Measurements from ENCODE around the gene SERGEF.

SERGEF gene

GRCh38 chr11:17786824-17787525, 225.9 kb downstream of the SERGEF start:
- no peak for TF ChIP-seq CTCF (conservative IDR thresholded peaks at IDR 0.05; ENCODE audit: low read length)
- H3K4me3 ChIP-seq (ENCODE audit: low read length) = no peak overlapping the region
- peak; percentile 47 for DNase-seq (ENCODE audit: low read depth)

DNA sequence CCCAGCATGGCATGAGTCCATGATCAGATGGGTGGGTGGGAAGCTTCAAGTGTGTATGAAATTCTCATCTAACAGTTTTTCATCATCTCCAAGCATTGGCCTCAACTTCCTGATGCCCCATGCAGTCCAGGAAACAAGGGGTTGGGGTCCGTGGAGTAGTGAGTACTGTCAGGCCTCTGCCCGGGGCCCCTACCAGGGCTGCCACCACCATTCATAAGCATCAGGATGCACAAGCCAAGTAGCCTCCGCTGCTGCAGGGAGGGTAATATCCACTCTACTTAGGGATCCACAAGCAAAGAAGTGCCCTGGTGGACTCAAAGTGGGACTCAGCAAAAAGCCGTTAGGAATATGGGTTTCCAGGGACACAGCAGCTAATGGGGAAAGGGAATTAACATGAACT, 229.0 kb downstream of the SERGEF start:
- TF ChIP-seq CTCF (conservative IDR thresholded peaks at IDR 0.05; ENCODE audit: low read length) = no peak

GRCh38 chr11:17782603-17783337, 230.1 kb downstream of the SERGEF start:
- DNase-seq (ENCODE audit: low read depth) = no peak

More for the DNA sequence above, 229.0 kb downstream of the SERGEF start:
- DNase-seq (ENCODE audit: low read depth) = no peak
- H3K4me3 ChIP-seq (ENCODE audit: low read length) = no peak overlapping the region

GRCh38 chr11:17782145-17782544, 230.7 kb downstream of the SERGEF start:
- no peak for DNase-seq (ENCODE audit: low read depth)
- no peak for TF ChIP-seq CTCF (conservative IDR thresholded peaks at IDR 0.05; ENCODE audit: low read length)
- no peak overlapping the region for H3K4me3 ChIP-seq (ENCODE audit: low read length)

More at GRCh38 chr11:17782603-17783337, 230.1 kb downstream of the SERGEF start:
- H3K4me3 ChIP-seq (ENCODE audit: low read length) = no peak overlapping the region
- no peak for TF ChIP-seq CTCF (conservative IDR thresholded peaks at IDR 0.05; ENCODE audit: low read length)

GRCh38 chr11:17781626-17782025, 231.2 kb downstream of the SERGEF start:
- no peak overlapping the region for H3K4me3 ChIP-seq (ENCODE audit: low read length)
- no peak for DNase-seq (ENCODE audit: low read depth)
- no peak for TF ChIP-seq CTCF (conservative IDR thresholded peaks at IDR 0.05; ENCODE audit: low read length)

GRCh38 chr11:17781221-17781620, 231.6 kb downstream of the SERGEF start:
- TF ChIP-seq CTCF (conservative IDR thresholded peaks at IDR 0.05; ENCODE audit: low read length) = no peak
- DNase-seq (ENCODE audit: low read depth) = no peak
- no peak overlapping the region for H3K4me3 ChIP-seq (ENCODE audit: low read length)

DNA sequence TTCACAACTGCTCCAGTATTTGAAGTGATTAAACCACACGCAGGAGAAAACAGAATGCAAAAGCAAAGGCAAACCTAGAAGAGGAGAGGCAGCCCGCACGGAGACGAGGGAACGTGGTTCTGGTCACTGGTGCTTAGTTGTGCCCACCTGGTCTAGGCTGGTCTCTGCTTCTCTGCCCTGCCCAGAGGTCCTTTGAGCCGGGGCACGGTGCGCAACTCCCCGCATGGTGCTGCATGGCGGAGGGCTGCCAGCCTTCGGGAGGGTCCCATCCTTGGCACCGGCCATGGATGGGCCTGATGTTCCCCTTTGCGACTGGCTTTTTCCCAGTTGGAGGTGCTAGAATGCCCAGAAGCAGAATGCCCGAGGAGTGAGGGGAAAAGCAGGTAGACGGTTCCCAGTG, 232.2 kb downstream of the SERGEF start:
- H3K4me3 ChIP-seq (ENCODE audit: low read length) = no peak overlapping the region
- no peak for TF ChIP-seq CTCF (conservative IDR thresholded peaks at IDR 0.05; ENCODE audit: low read length)
- DNase-seq (ENCODE audit: low read depth) = no peak
